ENCODE results near the gene ADGRD1.

Gene ADGRD1

DNA sequence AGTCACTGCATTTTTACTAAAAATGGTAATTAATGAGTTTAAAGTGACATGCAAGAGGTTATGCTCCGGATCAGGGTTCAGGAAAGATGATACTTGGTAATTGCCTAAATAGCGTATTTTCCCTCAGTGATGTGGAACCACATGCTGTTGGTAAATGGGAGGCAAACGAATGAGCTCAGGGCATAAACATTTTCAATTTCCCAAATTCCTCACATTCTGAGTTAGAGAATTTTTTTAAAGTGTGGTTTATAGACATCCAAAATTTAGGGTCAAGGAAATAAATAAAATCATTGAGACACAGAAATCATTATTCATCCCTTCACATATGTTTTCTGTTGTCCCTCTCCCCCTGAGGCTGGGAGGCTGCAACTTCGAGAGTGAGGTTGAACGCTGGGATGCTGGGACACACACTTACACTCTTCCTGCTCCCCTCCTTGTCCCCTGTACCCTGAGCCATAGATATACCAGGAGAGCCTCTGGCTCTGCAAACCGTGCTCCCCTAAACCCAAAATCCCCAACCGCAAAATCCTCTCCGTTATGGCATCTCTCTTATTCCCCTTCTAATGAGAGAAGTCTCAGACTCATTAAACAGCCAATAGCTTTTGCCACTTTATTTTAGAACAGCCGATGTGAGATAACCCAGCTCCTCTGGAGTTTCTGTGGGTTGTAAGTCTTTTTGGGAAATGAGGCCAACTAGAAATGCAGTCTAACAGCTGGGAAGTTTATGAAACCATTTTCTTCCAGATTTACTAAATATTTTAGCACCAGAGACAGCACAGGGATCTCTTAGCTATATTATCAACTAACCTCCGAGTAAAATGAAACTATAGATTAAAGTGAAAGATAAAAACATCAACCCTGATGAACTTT is 21.4 kb upstream of the ADGRD1 start:
- H3K27me3 ChIP-seq (ENCODE audit: insufficient read depth, low read length): peaks cover 9% of the 10 kb centered on the region; the same call in 1 of the 2 replicates
- no peaks in the 10 kb centered on the region for H3K36me3 ChIP-seq (ENCODE audit: insufficient read depth, low read length)
- no peaks in the 10 kb centered on the region for H3K4me1 ChIP-seq (ENCODE audit: insufficient read depth, low read length, severe bottlenecking)
- no peaks in the 10 kb centered on the region for H3F3A ChIP-seq (ENCODE audit: insufficient read depth, low read length)
- H3K9me2 ChIP-seq (ENCODE audit: low read depth, low read length): no peaks in the 10 kb centered on the region
- no peak overlapping the region for H3K4me3 ChIP-seq (ENCODE audit: low read depth, low read length, poor library complexity, severe bottlenecking)
- H3K27ac ChIP-seq (ENCODE audit: low read depth, low read length, poor library complexity, severe bottlenecking): no peak overlapping the region
- no peaks in the 10 kb centered on the region for H3K9me3 ChIP-seq (ENCODE audit: low read length)
- TF ChIP-seq, protein P1, sequence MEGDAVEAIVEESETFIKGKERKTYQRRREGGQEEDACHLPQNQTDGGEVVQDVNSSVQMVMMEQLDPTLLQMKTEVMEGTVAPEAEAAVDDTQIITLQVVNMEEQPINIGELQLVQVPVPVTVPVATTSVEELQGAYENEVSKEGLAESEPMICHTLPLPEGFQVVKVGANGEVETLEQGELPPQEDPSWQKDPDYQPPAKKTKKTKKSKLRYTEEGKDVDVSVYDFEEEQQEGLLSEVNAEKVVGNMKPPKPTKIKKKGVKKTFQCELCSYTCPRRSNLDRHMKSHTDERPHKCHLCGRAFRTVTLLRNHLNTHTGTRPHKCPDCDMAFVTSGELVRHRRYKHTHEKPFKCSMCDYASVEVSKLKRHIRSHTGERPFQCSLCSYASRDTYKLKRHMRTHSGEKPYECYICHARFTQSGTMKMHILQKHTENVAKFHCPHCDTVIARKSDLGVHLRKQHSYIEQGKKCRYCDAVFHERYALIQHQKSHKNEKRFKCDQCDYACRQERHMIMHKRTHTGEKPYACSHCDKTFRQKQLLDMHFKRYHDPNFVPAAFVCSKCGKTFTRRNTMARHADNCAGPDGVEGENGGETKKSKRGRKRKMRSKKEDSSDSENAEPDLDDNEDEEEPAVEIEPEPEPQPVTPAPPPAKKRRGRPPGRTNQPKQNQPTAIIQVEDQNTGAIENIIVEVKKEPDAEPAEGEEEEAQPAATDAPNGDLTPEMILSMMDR (IDR thresholded peaks at IDR 0.05; ENCODE audit: low read length): no peak
- no peak for TF ChIP-seq EZH2 (IDR thresholded peaks at IDR 0.05; ENCODE audit: borderline replicate concordance, low read length)
- no peak overlapping the region for H2AFZ ChIP-seq (ENCODE audit: low read length)
- no peaks in the 10 kb centered on the region for H3K79me2 ChIP-seq (ENCODE audit: insufficient read depth, low read length)
- no peak overlapping the region for H3K9ac ChIP-seq (ENCODE audit: low read length)
- no peaks in the 10 kb centered on the region for H4K20me1 ChIP-seq (ENCODE audit: insufficient read depth, low read length)
- H3K4me2 ChIP-seq (ENCODE audit: low read length): no peak overlapping the region

DNA sequence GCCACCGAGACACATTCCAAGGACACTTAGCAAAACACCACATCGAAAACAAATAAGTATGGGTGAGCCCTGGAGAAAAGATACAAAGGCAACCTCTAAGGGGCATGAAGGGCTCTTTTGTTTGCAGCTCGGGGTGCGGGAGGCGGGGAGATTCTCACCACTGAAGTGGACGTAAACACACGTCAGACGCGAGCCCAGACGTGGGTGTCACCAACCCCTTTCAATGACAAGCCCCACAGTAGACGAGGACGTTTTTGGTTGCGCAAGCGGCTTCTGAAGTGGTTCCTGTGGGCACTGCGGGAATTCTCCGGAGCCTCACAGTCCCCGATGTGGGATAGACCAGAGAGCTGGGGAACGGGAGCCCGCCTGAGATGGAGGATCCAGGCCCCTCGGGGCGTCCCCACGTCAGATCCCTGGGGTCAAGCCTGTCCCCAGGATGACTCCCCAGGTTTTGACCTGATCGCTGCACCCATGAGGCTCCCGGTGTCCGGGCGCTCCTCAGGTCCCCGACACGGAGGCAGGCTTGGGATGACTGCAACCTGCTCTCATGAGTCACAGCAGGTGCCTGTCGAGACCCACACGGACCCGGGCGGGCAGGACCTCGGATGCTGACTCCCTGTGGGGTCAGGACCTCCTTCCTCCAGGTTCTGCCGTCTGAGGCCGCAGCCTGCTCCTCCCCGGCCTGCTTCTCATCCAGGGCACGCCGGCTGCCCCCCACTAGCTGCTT is 20.3 kb upstream of the ADGRD1 start:
- TF ChIP-seq, protein P1 (IDR thresholded peaks at IDR 0.05; ENCODE audit: low read length): no peak
- no peak for TF ChIP-seq EZH2 (IDR thresholded peaks at IDR 0.05; ENCODE audit: borderline replicate concordance, low read length)
- Histone ChIP-seq H4K20me1 (ENCODE audit: insufficient read depth, low read length) (no peaks in the 10 kb centered on the region), H3K79me2 (ENCODE audit: insufficient read depth, low read length) (no peaks in the 10 kb centered on the region), H3F3A (ENCODE audit: insufficient read depth, low read length) (no peaks in the 10 kb centered on the region), H3K4me3 (ENCODE audit: low read depth, low read length, poor library complexity, severe bottlenecking) (no peak overlapping the region), H3K36me3 (ENCODE audit: insufficient read depth, low read length) (no peaks in the 10 kb centered on the region), H3K4me1 (ENCODE audit: insufficient read depth, low read length, severe bottlenecking) (no peaks in the 10 kb centered on the region), H3K9ac (ENCODE audit: low read length) (no peak overlapping the region), H3K27me3 (ENCODE audit: insufficient read depth, low read length) (peaks cover 6% of the 10 kb centered on the region; the same call in 1 of the 2 replicates), H3K27ac (ENCODE audit: low read depth, low read length, poor library complexity, severe bottlenecking) (no peak overlapping the region), H2AFZ (ENCODE audit: low read length) (no peak overlapping the region), H3K9me3 (ENCODE audit: low read length) (no peaks in the 10 kb centered on the region), H3K4me2 (ENCODE audit: low read length) (no peak overlapping the region), H3K9me2 (ENCODE audit: low read depth, low read length) (no peaks in the 10 kb centered on the region)

DNA sequence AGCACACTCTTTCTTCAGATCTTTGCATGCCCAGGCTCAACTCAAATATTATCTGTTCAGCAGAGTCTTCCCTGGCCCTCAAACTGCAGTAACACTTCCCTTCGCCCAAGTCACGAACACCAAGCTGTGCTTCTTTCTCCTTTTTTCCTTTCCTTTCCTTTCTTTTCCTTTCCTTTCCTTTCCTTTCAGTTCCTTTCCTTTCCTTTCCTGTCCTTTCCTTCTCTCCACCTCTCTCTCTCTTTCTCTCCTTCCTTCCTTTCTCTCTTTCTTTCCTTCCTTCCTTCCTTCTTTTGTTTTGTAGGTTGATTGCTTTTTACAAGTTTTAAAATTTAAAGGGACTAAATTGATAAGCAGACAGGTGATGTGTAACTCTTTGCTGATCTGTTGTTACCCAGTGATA is 19.0 kb upstream of the ADGRD1 start:
- no peaks in the 10 kb centered on the region for H3K36me3 ChIP-seq (ENCODE audit: insufficient read depth, low read length)
- H3K9ac ChIP-seq (ENCODE audit: low read length): no peak overlapping the region
- no peak overlapping the region for H3K27ac ChIP-seq (ENCODE audit: low read depth, low read length, poor library complexity, severe bottlenecking)
- no peak overlapping the region for H3K4me2 ChIP-seq (ENCODE audit: low read length)
- H3K9me3 ChIP-seq (ENCODE audit: low read length): no peaks in the 10 kb centered on the region
- no peaks in the 10 kb centered on the region for H3K79me2 ChIP-seq (ENCODE audit: insufficient read depth, low read length)
- 0 out of 2 replicates have a peak, but pooled peaks cover 3% of the 10 kb centered on the region for H3K27me3 ChIP-seq (ENCODE audit: insufficient read depth, low read length)
- TF ChIP-seq, protein P1 (IDR thresholded peaks at IDR 0.05; ENCODE audit: low read length): no peak
- TF ChIP-seq EZH2 (IDR thresholded peaks at IDR 0.05; ENCODE audit: borderline replicate concordance, low read length): no peak
- no peaks in the 10 kb centered on the region for H4K20me1 ChIP-seq (ENCODE audit: insufficient read depth, low read length)
- H2AFZ ChIP-seq (ENCODE audit: low read length): no peak overlapping the region
- H3K4me1 ChIP-seq (ENCODE audit: insufficient read depth, low read length, severe bottlenecking): no peaks in the 10 kb centered on the region
- no peaks in the 10 kb centered on the region for H3F3A ChIP-seq (ENCODE audit: insufficient read depth, low read length)
- no peak overlapping the region for H3K4me3 ChIP-seq (ENCODE audit: low read depth, low read length, poor library complexity, severe bottlenecking)
- no peaks in the 10 kb centered on the region for H3K9me2 ChIP-seq (ENCODE audit: low read depth, low read length)

Measured in OCI-LY1 (cell line).